IMR-90 (cell line): ENCODE results near the gene SLC16A9. TPM values are rescaled to one million over a fixed set of nuclear protein-coding genes. Genes with fewer than 3 reads are reported as not detected.

Experiments
- ATAC-seq: fragments of 200-7000 bp; cut with Tn5 transposase; 2 replicates; pipeline ENCODE4 v1.9.1; 2020; ENCODE audit warnings: low read depth, mild to moderate bottlenecking, moderate library complexity
- BruUV-seq: library from RNA; stranded (reverse); fragments of 400-500 nt; replicated peaks from 2 replicates; lab custom pipeline; 2021; lab: Mats Ljungman, UMichigan
- CTCF ChIA-PET: fragments of 300-600 bp; formaldehyde crosslinking; extraction: SDS; loops from one replicate; lab custom pipeline; 2021; ENCODE audit warnings: antibody characterized with exemption; lab: Yijun Ruan, JAX
- POLR2A ChIA-PET: fragments of 300-600 bp; sonication (Branson Sonifier 250); formaldehyde crosslinking; loops from one replicate; lab custom pipeline; 2022; ENCODE audit warnings: antibody characterized with exemption; ENCODE audit not compliant: unreplicated experiment; lab: Charles Lee
- DNase-seq: peaks from one replicate; pipeline ENCODE4 v3.0.0; 2013
- H2AFZ ChIP-seq: replicated peaks from 2 replicates; pipeline ENCODE3; 2013; ENCODE audit warnings: low read length, mild to moderate bottlenecking; ENCODE audit not compliant: poor library complexity
- H2AK5ac ChIP-seq: 2 replicates; pipeline ENCODE4 v1.6.1; 2013; ENCODE audit warnings: low read depth, low read length, inconsistent platforms
- H2AK9ac ChIP-seq: replicated peaks from 2 replicates; pipeline ENCODE3; 2013; ENCODE audit warnings: mild to moderate bottlenecking, low read depth, low read length, moderate library complexity; ENCODE audit not compliant: poor library complexity
- H2BK120ac ChIP-seq: 2 replicates; pipeline ENCODE4 v1.6.1; 2013; ENCODE audit warnings: low read depth, low read length, inconsistent platforms
- H2BK15ac ChIP-seq: 3 replicates; pipeline ENCODE4 v1.6.1; 2013; ENCODE audit warnings: low read depth, low read length, inconsistent platforms
- H2BK20ac ChIP-seq: 2 replicates; pipeline ENCODE4 v1.6.1; 2013; ENCODE audit warnings: low read depth, mild to moderate bottlenecking, inconsistent platforms, low read length, moderate library complexity
- H2BK5ac ChIP-seq: 2 replicates; pipeline ENCODE4 v1.6.1; 2013; ENCODE audit warnings: mild to moderate bottlenecking, low read depth, low read length, inconsistent platforms; ENCODE audit not compliant: poor library complexity, severe bottlenecking
- H3K14ac ChIP-seq: replicated peaks from 2 replicates; pipeline ENCODE4 v1.6.1; 2013; ENCODE audit warnings: low read depth, low read length, inconsistent platforms
- H3K18ac ChIP-seq: 2 replicates; pipeline ENCODE4 v1.6.1; 2013; ENCODE audit warnings: low read depth, low read length, control low read depth
- H3K23ac ChIP-seq: 2 replicates; pipeline ENCODE4 v1.6.1; 2013; ENCODE audit warnings: low read depth, low read length, inconsistent platforms
- H3K27ac ChIP-seq: 2 replicates; pipeline ENCODE4 v1.5.1; 2013; ENCODE audit warnings: mild to moderate bottlenecking, control low read depth, low read length; ENCODE audit not compliant: insufficient read depth
- H3K27me3 ChIP-seq: 2 replicates; pipeline ENCODE4 v1.6.1; 2013; ENCODE audit warnings: low read length; ENCODE audit not compliant: control insufficient read depth, insufficient read depth
- H3K36me3 ChIP-seq: 2 replicates; pipeline ENCODE4 v1.6.1; 2013; ENCODE audit warnings: low read length, mixed read lengths; ENCODE audit not compliant: control insufficient read depth, insufficient read depth
- H3K4ac ChIP-seq: 2 replicates; pipeline ENCODE4 v1.6.1; 2013; ENCODE audit warnings: low read depth, low read length, inconsistent platforms
- H3K4me1 ChIP-seq: 2 replicates; pipeline ENCODE4 v1.6.1; 2013; ENCODE audit warnings: low read length, mixed read lengths; ENCODE audit not compliant: control insufficient read depth, insufficient read depth
- H3K4me2 ChIP-seq: 2 replicates; pipeline ENCODE4 v1.6.1; 2013; ENCODE audit warnings: low read depth, mild to moderate bottlenecking, control low read depth, low read length, moderate library complexity
- H3K4me3 ChIP-seq: 2 replicates; pipeline ENCODE4 v1.5.1; 2013; ENCODE audit warnings: low read depth, mild to moderate bottlenecking, control low read depth, low read length, moderate library complexity; ENCODE audit not compliant: insufficient read depth
- H3K56ac ChIP-seq: 2 replicates; pipeline ENCODE4 v1.6.1; 2013; ENCODE audit warnings: low read length, inconsistent platforms; ENCODE audit not compliant: insufficient read depth; ENCODE audit errors: extremely low read depth
- H3K79me1 ChIP-seq, 2 experiments: 2 replicates each; pipeline ENCODE4 v1.6.1; 2013; ENCODE audit warnings: low read length in 2 of 2, inconsistent platforms in 1 of 2, low read depth in 1 of 2
- H3K9ac ChIP-seq: 2 replicates; pipeline ENCODE4 v1.6.1; 2013; ENCODE audit warnings: low read depth, low read length, control low read depth
- H3K9me1 ChIP-seq: 2 replicates; pipeline ENCODE4 v1.6.1; 2013; ENCODE audit warnings: low read length, inconsistent platforms; ENCODE audit not compliant: insufficient read depth
- H3K9me3 ChIP-seq: 2 replicates; pipeline ENCODE4 v1.6.1; 2013; ENCODE audit warnings: low read length; ENCODE audit not compliant: control insufficient read depth, insufficient read depth
- H4K20me1 ChIP-seq: 2 replicates; pipeline ENCODE4 v1.6.1; 2013; ENCODE audit warnings: low read length, inconsistent platforms; ENCODE audit not compliant: insufficient read depth
- H4K5ac ChIP-seq: 2 replicates; pipeline ENCODE4 v1.6.1; 2013; ENCODE audit warnings: mild to moderate bottlenecking, low read depth, low read length, control low read depth
- H4K8ac ChIP-seq, 2 experiments: 2 replicates each; pipeline ENCODE4 v1.6.1; 2013; ENCODE audit warnings: low read depth in 2 of 2, low read length in 2 of 2, control low read depth in 1 of 2, inconsistent platforms in 1 of 2
- H4K91ac ChIP-seq: 2 replicates; pipeline ENCODE4 v1.6.1; 2013; ENCODE audit warnings: low read depth, low read length, inconsistent platforms; ENCODE audit not compliant: insufficient read depth
- BHLHE40 ChIP-seq: fragments of 150-350 bp; IDR thresholded peaks from 2 replicates; pipeline ENCODE4 v1.6.1; 2016; ENCODE audit warnings: mild to moderate bottlenecking, low read depth, low read length
- CEBPB ChIP-seq: IDR thresholded peaks from 2 replicates; pipeline ENCODE4 v1.6.1; 2012; ENCODE audit warnings: low read depth, low read length, improper control_type of control experiment
- CHD1 ChIP-seq: IDR thresholded peaks from 2 replicates; pipeline ENCODE4 v1.6.1; 2012; ENCODE audit warnings: low read depth, low read length, improper control_type of control experiment
- CTCF ChIP-seq: conservative IDR thresholded peaks from 2 replicates; pipeline ENCODE4 v1.5.1; 2012; ENCODE audit warnings: mild to moderate bottlenecking, low read depth, low read length, improper control_type of control experiment
- ELK1 ChIP-seq: fragments of 150-350 bp; IDR thresholded peaks from 2 replicates; pipeline ENCODE4 v1.6.1; 2016; ENCODE audit warnings: low read depth, mild to moderate bottlenecking, low read length, moderate library complexity, borderline replicate concordance
- FOS ChIP-seq: fragments of 150-350 bp; IDR thresholded peaks from 2 replicates; pipeline ENCODE4 v1.6.1; 2016; ENCODE audit warnings: low read depth, low read length
- MAFK ChIP-seq: IDR thresholded peaks from 2 replicates; pipeline ENCODE4 v1.6.1; 2012; ENCODE audit warnings: low read depth, low read length, improper control_type of control experiment
- MXI1 ChIP-seq: IDR thresholded peaks from 2 replicates; pipeline ENCODE4 v1.6.1; 2012; ENCODE audit warnings: low read depth, mild to moderate bottlenecking, low read length, moderate library complexity, borderline replicate concordance
- NFE2L2 ChIP-seq: fragments of 150-350 bp; IDR thresholded peaks from 2 replicates; pipeline ENCODE4 v1.6.1; 2016; ENCODE audit warnings: low read depth, mild to moderate bottlenecking, low read length
- POLR2A ChIP-seq: IDR thresholded peaks from 2 replicates; pipeline ENCODE4 v1.6.1; 2012; ENCODE audit warnings: mild to moderate bottlenecking, low read depth, low read length
- RAD21 ChIP-seq: IDR thresholded peaks from 2 replicates; pipeline ENCODE4 v1.6.1; 2012; ENCODE audit warnings: low read length, improper control_type of control experiment
- RCOR1 ChIP-seq: IDR thresholded peaks from 2 replicates; pipeline ENCODE4 v1.6.1; 2012; ENCODE audit warnings: mild to moderate bottlenecking, low read length, improper control_type of control experiment; ENCODE audit not compliant: insufficient replicate concordance
- RFX5 ChIP-seq: IDR thresholded peaks from 2 replicates; pipeline ENCODE4 v1.8.0; 2012; ENCODE audit warnings: low read depth, mild to moderate bottlenecking, low read length, moderate library complexity
- SMC3 ChIP-seq: fragments of 150-350 bp; IDR thresholded peaks from 2 replicates; pipeline ENCODE4 v1.6.1; 2016; ENCODE audit warnings: low read depth, mild to moderate bottlenecking, antibody characterized with exemption, low read length, moderate library complexity
- USF2 ChIP-seq: fragments of 150-350 bp; IDR thresholded peaks from 2 replicates; pipeline ENCODE4 v1.6.1; 2017; ENCODE audit warnings: mild to moderate bottlenecking, antibody characterized with exemption, low read length, low read depth
- whole genome bisulfite sequencing, 2 experiments: methylation state at CpG; one replicate each; pipeline versions ENCODE4 v1.1.5 to v1.1.7; 2013; ENCODE audit warnings: missing lambda C conversion rate in 2 of 2; ENCODE audit not compliant: insufficient read length in 1 of 2; ENCODE audit errors: extremely low coverage in 2 of 2; 5-methylcytosine and 5-hydroxymethylcytosine counted together
- dilution Hi-C: fragments of 300-500 bp; cut with HindIII; formaldehyde crosslinking; loops from one replicate; pipeline ENCODE4 v1.14.3; 2018; ENCODE audit warnings: low sequenced_read_pairs; ENCODE audit not compliant: unreplicated experiment
- in situ Hi-C: fragments of 300-500 bp; cut with MboI; formaldehyde crosslinking; loops from 3 replicates; pipeline ENCODE4 v1.14.3; 2019; ENCODE audit warnings: low sequenced_read_pairs, inconsistent platforms, mixed read lengths
- intact Hi-C: fragments of 100-400 bp; cut with micrococcal nuclease; formaldehyde crosslinking; loops from 2 replicates; pipeline ENCODE4 v1.10.0; 2022
- polyA plus RNA-seq, 3 experiments: library from polyadenylated mRNA; depleted of rRNA; stranded (reverse); fragments of >200 nt; gene quantifications; 2 replicates each; pipeline ENCODE4 v1.2.3, GENCODE V29; 2012; ENCODE audit warnings: low replicate concordance in 1 of 3
- total RNA-seq: library from RNA; depleted of rRNA; stranded (reverse); fragments of >200 nt; gene quantifications from 2 replicates; pipeline ENCODE4 v1.2.3, GENCODE V29; 2012

The SLC16A9 gene
- total and polyA plus RNA-seq, 2 of the 4 experiments (the other 2 are of a cell fraction), result 0.18 to 0.26 TPM

GRCh38 chr10:59601985-59602384, 107.7 kb downstream of the SLC16A9 start:
- ChIA-PET POLR2A (no interaction called here), CTCF (no interaction called here)
- no peaks in the 10 kb centered on the region for H3K9me3 ChIP-seq
- H3K4me3 ChIP-seq, result no peak overlapping the region
- no peak overlapping the region for H2AFZ ChIP-seq
- no peak for DNase-seq
- no peak overlapping the region for H3K23ac ChIP-seq
- H4K8ac ChIP-seq, result no peak overlapping the region
- H2AK9ac ChIP-seq, result no peak overlapping the region
- no peaks in the 10 kb centered on the region for H3K36me3 ChIP-seq
- no peak overlapping the region for H3K4me2 ChIP-seq
- intact Hi-C loops, result no loop called here
- no TSS peak for BruUV-seq
- TF ChIP-seq ELK1 (no peak), CHD1 (no peak), RCOR1 (no peak), POLR2A (no peak), MXI1 (no peak), CEBPB (no peak), NFE2L2 (no peak), BHLHE40 (no peak), MAFK (no peak), CTCF (no peak), SMC3 (no peak), USF2 (no peak), FOS (no peak), RAD21 (no peak), RFX5 (no peak)
- dilution Hi-C loops, result no loop called here
- H3K4me1 ChIP-seq, result no peaks in the 10 kb centered on the region
- no peak overlapping the region for H3K14ac ChIP-seq
- no CpG with 5 or more reads among the region's 3 CpGs for WGBS, 2 experiments
- H3K79me1 ChIP-seq, result no peaks in the 10 kb centered on the region
- H4K5ac ChIP-seq, result no peak overlapping the region
- no peak overlapping the region for H4K91ac ChIP-seq
- H2BK5ac ChIP-seq, result no peak overlapping the region
- H2AK5ac ChIP-seq, result no peak overlapping the region
- in situ Hi-C loops, result loop anchor here (25.0 kb wide), 1 partner anchor 640 kb away; no protein-coding TSS in a partner anchor
- no peak overlapping the region for H2BK20ac ChIP-seq
- no peak overlapping the region for H3K18ac ChIP-seq
- no peak overlapping the region for H3K4ac ChIP-seq
- H2BK15ac ChIP-seq, result no peak overlapping the region
- H3K9ac ChIP-seq, result no peak overlapping the region
- no peaks in the 10 kb centered on the region for H3K9me1 ChIP-seq
- no peak overlapping the region for H3K27ac ChIP-seq
- H2BK120ac ChIP-seq, result no peak overlapping the region
- no peaks in the 10 kb centered on the region for H4K20me1 ChIP-seq
- no peak overlapping the region for H3K56ac ChIP-seq
- ATAC-seq, result no peak
- no peaks in the 10 kb centered on the region for H3K27me3 ChIP-seq
